Stomach (tissue), 4 donors: Measurements from ENCODE around the gene LRRC71.

ENCODE experiments used
- CTCF ChIP-seq, 7 experiments: fragments of 450-650 bp in 4 of 7; fragments of 200-600 bp in 3 of 7; sonication (generic) in 3 of 7; IDR thresholded peaks; one replicate each; pipeline ENCODE4 v1.5.1; 2016 to 2019; ENCODE audit warnings: antibody characterized with exemption in 7 of 7, control low read depth in 2 of 7, mild to moderate bottlenecking in 1 of 7
- EP300 ChIP-seq: sonication (generic); formaldehyde crosslinking; IDR thresholded peaks from one replicate; pipeline ENCODE4 v1.6.1; 2017; ENCODE audit warnings: antibody characterized with exemption
- POLR2A ChIP-seq, 4 donors: fragments of 450-650 bp; IDR thresholded peaks; one replicate each; pipeline ENCODE4 v1.6.1; 2016; ENCODE audit warnings: antibody characterized with exemption in 4 of 4, control low read depth in 2 of 4, mild to moderate bottlenecking in 1 of 4, moderate library complexity in 1 of 4
- POLR2AphosphoS5 ChIP-seq, 3 donors: sonication (generic); formaldehyde crosslinking; IDR thresholded peaks; one replicate each; pipeline ENCODE4 v1.6.1; 2016; ENCODE audit warnings: antibody characterized with exemption in 3 of 3

GRCh38 chr1:156877433-156878170 is 42.8 kb upstream of the LRRC71 start:
- TF ChIP-seq POLR2AphosphoS5 (IDR thresholded peaks at IDR 0.05) (no peak), CTCF (IDR thresholded peaks at IDR 0.05) (no peak), EP300 (no peak), POLR2A (IDR thresholded peaks at IDR 0.05) (no peak)
